ENCODE results near the gene NOS3. TPM values are rescaled to one million over a fixed set of nuclear protein-coding genes. Genes with fewer than 3 reads are reported as not detected.

Gene NOS3
- total RNA-seq, 1 donor from 2014 or later = 12.1 TPM

- intact Hi-C loops (cut with micrococcal nuclease) = no loop called here
These were observed 38.3 kb upstream of the NOS3 start for GRCh38 chr7:150952331-150953050.

GRCh38 chr7:150953061-150953997, 37.5 kb upstream of the NOS3 start:
- intact Hi-C loops (cut with micrococcal nuclease) = no loop called here

GRCh38 chr7:150954201-150954985, 36.4 kb upstream of the NOS3 start:
- intact Hi-C loops (cut with micrococcal nuclease) = no loop called here

- intact Hi-C loops (cut with micrococcal nuclease) = no loop called here
These were observed 35.8 kb upstream of the NOS3 start for GRCh38 chr7:150954986-150955518.

- intact Hi-C loops (cut with micrococcal nuclease) = no loop called here
These were observed 35.1 kb upstream of the NOS3 start for GRCh38 chr7:150955519-150956394.

DNA sequence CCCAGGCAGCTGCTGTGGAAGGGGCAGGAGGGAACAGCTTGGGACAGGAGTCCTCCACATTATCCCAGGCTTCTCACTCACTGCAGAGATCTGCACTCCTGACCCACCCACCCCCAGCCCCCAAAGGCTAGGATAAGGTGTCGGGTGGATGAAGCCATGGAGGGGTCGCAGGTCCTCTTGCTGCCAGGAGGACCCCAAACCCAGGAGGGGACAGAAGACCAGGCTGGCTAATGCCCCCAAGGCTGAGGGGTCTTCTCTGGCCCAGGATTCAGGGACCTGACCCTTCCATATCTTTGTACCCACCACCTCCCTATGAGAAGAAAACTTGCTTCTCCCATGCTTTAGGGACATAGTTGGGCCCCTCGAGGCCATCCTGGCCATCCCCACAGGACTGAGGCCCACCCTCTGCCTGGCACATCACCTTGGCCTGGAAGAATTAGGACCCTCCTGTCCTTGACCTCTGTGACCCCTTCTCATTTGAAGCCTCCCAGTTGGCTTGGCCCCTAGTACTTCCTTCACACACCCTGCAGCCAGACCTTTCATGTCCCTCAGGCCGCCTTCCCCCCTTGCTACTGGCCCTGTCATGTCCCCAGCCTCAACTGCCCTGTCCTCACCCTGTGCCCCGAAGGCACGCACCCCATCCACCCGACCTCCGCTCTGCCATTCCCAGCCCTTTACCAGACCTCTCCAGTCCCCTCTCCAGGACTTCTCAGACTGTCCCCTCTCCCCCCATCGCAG, 34.3 kb upstream of the NOS3 start:
- intact Hi-C loops (cut with micrococcal nuclease) = no loop called here

GRCh38 chr7:150957133-150958020, 33.4 kb upstream of the NOS3 start:
- intact Hi-C loops (cut with micrococcal nuclease) = no loop called here

- intact Hi-C loops (cut with micrococcal nuclease) = no loop called here
These were observed 32.7 kb upstream of the NOS3 start for GRCh38 chr7:150958062-150958552.

GRCh38 chr7:150958597-150958996, 32.2 kb upstream of the NOS3 start:
- intact Hi-C loops (cut with micrococcal nuclease) = no loop called here

GRCh38 chr7:150959081-150959480, 31.7 kb upstream of the NOS3 start:
- intact Hi-C loops (cut with micrococcal nuclease) = no loop called here

DNA sequence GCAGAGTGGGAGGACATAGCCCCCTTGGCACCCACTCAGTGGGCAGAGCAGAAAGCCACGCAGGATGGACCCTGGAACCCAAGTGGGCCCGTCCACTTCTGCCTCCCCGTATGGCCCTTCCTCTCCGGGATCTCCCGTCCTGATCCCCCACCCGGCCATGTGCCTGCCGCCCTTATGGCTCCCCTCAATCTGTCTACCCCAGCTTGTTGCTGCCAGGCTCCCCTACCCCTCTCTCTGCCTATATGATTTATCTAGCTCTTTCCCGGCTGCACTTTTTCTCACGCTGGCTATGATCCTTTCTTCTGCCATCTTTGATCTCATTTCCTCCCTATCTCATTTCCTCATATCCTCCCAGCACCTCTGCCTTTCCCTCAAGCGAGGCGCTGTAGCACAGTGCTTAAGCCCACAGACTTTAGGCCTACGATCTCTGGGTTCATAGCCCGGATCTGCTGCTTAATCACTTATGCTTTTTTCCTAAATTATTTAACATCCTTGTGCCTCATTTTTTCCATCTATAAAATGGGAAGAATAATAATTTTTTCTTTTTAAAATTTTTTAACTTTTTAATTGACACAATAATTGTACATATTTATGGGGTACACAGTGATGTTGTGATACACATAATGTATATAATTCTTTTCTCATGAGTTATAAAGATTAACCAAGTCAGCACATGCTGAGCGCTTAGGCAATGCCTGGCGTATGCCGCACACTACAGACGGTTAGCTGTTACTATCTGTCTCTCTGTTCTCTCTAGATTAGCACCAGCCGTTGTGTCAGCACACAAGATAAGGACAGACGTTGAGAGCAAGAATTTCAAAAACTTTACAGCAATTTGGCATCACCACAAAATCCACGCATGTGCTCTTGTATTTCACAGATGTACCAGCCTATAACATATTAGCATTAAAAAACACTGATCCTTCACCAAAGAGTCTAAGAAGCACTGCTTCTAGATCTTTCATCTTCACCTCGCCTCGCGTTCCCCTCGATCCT, 30.8 kb upstream of the NOS3 start:
- intact Hi-C loops (cut with micrococcal nuclease) = no loop called here

GRCh38 chr7:150961510-150962289, 29.1 kb upstream of the NOS3 start:
- intact Hi-C loops (cut with micrococcal nuclease) = no loop called here

- intact Hi-C loops (cut with micrococcal nuclease) = no loop called here
These were observed 28.6 kb upstream of the NOS3 start for GRCh38 chr7:150962290-150962552.

GRCh38 chr7:150962553-150963399, 28.0 kb upstream of the NOS3 start:
- intact Hi-C loops (cut with micrococcal nuclease) = loop anchor here (1.0 kb wide), 4 partner anchors 26 to 149 kb away; partner anchors contain the start of gene ABCB8

GRCh38 chr7:150963707-150964559, 26.9 kb upstream of the NOS3 start:
- intact Hi-C loops (cut with micrococcal nuclease) = loop anchor here (1.0 kb wide), 4 partner anchors 24 to 147 kb away; partner anchors contain the start of gene ABCB8
